ENCODE data around the gene RETNLB.

GRCh38 chr3:108767253-108767652 is 10.0 kb upstream of the RETNLB start:
- no peak for TF ChIP-seq CTCF (IDR thresholded peaks at IDR 0.05)
- TF ChIP-seq POLR2A (IDR thresholded peaks at IDR 0.05), result no peak
